Prostate gland (tissue), 2 donors: Measurements from ENCODE around the gene DNASE1.

Experiments used
- CTCF ChIP-seq, 4 experiments: fragments of 200-600 bp in 2 of 4; fragments of 450-650 bp in 2 of 4; sonication (generic) in 2 of 4; IDR thresholded peaks; 1 replicate in 3 of 4; 2 replicates in 1 of 4; pipeline ENCODE4 v1.5.1; 2016 to 2019; ENCODE audit warnings: antibody characterized with exemption in 4 of 4, mild to moderate bottlenecking in 2 of 4, moderate library complexity in 2 of 4
- POLR2A ChIP-seq: fragments of 450-650 bp; IDR thresholded peaks from one replicate; pipeline ENCODE4 v1.6.1; 2016; ENCODE audit warnings: antibody characterized with exemption, mild to moderate bottlenecking

- TF ChIP-seq CTCF (IDR thresholded peaks at IDR 0.05) (no peak), POLR2A (no peak)
These were observed 1.9 kb upstream of the DNASE1 start for GRCh38 chr16:3652373-3653195.
